Fibroblast of pulmonary artery (primary cell): Measurements from ENCODE around the gene CD52.
"Not testable (repeated sequence)": the region's sequence is repeated elsewhere in the genome, so short reads cannot be mapped to it uniquely, and the experiment has no call there.

Experiments
- DNase-seq: peaks from one replicate; pipeline ENCODE4 v3.0.0-alpha.2; 2010; ENCODE audit warnings: low read depth
- H3K4me3 ChIP-seq: replicated peaks from 2 replicates; pipeline ENCODE4 v1.5.1; 2011; ENCODE audit warnings: low read depth, mild to moderate bottlenecking, control low read depth, low read length, moderate library complexity
- TF ChIP-seq, protein P1 (sequence below): IDR thresholded peaks from 2 replicates; pipeline ENCODE4 v1.5.1; 2011; ENCODE audit warnings: mild to moderate bottlenecking, control low read depth, low read length, inconsistent platforms; ENCODE audit errors: missing control alignments

CD52 gene

DNA sequence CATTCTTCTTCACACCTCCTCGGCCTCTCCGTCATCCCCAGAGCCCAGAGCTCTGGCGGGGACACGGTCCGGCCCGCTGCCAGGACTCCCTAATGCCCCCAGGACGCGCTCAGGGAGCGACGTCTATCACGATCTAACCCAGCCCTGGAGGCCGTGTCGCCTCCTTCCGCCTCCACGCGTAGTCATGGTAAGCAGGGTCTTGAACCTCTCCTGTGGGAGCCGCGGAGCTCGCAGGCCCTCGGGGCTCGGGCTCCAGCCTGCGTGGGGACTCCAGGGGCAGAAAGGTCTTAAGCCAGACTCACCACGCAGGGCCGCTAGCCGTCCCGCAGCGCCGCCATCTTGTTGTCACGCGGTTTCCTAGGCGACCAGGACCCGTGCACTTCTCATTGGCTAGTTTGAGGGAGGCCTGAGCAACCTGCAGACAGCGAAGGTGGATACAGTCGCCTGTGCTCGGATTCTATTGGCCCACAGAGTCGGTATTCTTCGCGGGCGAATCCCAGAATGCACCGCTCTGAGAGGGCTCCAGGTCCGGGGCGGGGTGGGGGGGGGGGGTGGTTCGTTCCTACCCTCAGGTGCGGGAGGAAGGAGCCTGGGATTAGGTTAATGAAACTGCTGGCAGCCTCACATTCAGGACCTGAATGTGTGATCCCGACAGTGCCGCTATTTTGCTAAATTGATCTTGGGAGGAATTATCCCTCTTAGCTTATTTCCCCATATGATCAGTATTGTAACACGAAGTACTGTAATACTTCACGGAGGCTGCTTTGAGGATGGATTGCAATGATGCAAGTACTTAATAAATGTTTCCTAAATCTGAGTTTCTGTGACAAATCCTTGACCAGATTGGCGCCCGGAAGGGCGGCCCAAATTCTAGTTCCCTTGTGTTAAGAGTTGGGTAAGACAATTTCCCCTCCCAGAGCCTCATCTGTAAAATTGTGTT, 11.2 kb upstream of the CD52 start, which contains the start of gene UBXN11:
TSS of gene UBXN11 (minus strand) at position 347 of the 940 bp plus-strand sequence. CDS start 3,753 bp downstream, outside the sequence.
- DNase-seq: peak; percentile 95
- TF ChIP-seq, protein P1, sequence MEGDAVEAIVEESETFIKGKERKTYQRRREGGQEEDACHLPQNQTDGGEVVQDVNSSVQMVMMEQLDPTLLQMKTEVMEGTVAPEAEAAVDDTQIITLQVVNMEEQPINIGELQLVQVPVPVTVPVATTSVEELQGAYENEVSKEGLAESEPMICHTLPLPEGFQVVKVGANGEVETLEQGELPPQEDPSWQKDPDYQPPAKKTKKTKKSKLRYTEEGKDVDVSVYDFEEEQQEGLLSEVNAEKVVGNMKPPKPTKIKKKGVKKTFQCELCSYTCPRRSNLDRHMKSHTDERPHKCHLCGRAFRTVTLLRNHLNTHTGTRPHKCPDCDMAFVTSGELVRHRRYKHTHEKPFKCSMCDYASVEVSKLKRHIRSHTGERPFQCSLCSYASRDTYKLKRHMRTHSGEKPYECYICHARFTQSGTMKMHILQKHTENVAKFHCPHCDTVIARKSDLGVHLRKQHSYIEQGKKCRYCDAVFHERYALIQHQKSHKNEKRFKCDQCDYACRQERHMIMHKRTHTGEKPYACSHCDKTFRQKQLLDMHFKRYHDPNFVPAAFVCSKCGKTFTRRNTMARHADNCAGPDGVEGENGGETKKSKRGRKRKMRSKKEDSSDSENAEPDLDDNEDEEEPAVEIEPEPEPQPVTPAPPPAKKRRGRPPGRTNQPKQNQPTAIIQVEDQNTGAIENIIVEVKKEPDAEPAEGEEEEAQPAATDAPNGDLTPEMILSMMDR: no peak
- H3K4me3 ChIP-seq: peak within 1 kb of the TSS; percentile 88

GRCh38 chr1:26307363-26307781, 10.4 kb upstream of the CD52 start:
- no peak for DNase-seq
- TF ChIP-seq, protein P1: no peak
- H3K4me3 ChIP-seq: no peak overlapping the region

DNA sequence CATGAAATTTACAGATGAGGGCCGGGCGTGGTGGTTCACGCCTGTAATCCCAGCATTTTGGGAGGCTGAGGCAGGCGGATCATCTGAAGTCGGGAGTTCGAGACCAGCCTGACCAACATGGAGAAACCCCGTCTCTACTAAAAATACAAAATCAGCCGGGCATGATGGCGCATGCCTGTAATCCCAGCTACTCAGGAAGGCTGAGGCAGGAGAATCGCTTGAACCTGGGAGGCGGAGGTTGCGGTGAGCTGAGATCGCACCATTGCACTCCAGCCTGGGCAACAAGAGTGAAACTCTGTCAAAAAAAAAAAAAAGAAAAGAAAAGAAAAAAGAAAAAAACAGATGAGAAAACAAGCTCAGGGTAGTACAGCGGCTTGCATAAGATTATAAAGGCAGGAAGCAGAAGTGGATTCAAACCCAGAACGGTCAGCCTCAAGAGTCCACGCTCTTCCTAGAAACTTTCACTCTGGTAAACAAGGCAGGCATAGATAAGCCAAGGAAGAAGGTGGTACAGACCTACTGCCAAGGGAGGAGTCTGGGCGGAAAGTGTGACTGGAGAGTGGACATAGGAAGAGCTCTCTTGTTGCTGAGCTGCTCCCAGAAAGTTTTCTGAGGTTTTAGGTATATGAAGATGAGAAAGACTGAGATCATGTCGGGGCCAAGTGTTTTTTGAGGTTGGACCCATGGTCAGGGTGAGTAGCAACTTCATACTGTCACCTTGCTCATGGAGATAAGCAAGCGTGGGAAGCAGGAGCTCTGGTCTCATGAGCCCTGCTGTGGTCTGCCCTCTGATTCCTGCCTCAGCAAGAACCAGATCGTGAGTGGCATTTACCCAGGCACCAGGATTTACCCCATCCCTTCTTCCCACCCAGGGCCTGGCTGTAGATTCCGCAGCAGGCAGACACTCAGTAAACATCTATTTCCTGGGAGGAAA, 9.5 kb upstream of the CD52 start:
- DNase-seq, H3K4me3 ChIP-seq: not testable (repeated sequence)

GRCh38 chr1:26314501-26314900, 3.3 kb upstream of the CD52 start:
- TF ChIP-seq, protein P1: no peak

GRCh38 chr1:26315874-26316850, 1.6 kb upstream of the CD52 start:
- TF ChIP-seq, protein P1: no peak
- no peak for DNase-seq
- no peak overlapping the region for H3K4me3 ChIP-seq

More at GRCh38 chr1:26314501-26314900, 3.3 kb upstream of the CD52 start:
- no peak overlapping the region for H3K4me3 ChIP-seq
- DNase-seq: no peak

DNA sequence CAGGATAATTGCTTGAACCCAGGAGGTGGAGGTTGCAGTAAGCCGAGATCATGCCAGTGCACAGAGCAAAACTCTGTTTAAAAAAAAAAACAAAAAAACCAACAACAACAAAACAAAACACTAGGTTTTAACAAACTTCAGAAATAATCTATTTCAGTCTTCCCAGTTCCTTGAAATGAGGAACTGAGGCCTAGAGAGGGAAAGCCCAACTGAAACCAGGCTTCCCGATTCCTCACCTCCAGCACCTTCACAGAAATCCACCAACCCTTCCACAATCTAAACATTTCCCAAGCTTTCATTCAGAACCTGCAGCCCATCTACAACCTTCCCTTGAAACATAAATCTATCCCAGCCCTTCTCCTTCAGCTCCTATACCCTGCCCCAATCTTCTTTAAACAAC, 612 bp upstream of the CD52 start:
- TF ChIP-seq, protein P1: no peak
- H3K4me3 ChIP-seq: no peak overlapping the region
- DNase-seq: no peak
